NCI-H446 (cell line): ENCODE data around the gene CACNB4.
A peak's percentile ranks its signal among the peaks of the same experiment; 100 is the strongest.

Source experiments
- DNase-seq, 2 experiments: peaks; one replicate each; lab custom pipeline; 2025; lab: John Stamatoyannopoulos, UW

The CACNB4 gene

GRCh38 chr2:151852260-151853069, 246.4 kb downstream of the CACNB4 start:
- no peak for DNase-seq

GRCh38 chr2:151851761-151852160, 247.1 kb downstream of the CACNB4 start:
- DNase-seq: no peak

- no peak for DNase-seq
These were observed 249.3 kb downstream of the CACNB4 start for GRCh38 chr2:151849413-151850010.

- no peak for DNase-seq
These were observed 253.0 kb downstream of the CACNB4 start for GRCh38 chr2:151845884-151846283.

- DNase-seq: no peak
These were observed 253.4 kb downstream of the CACNB4 start for GRCh38 chr2:151845481-151845880.

- DNase-seq: no peak
These were observed 254.5 kb downstream of the CACNB4 start for GRCh38 chr2:151844211-151844896.

GRCh38 chr2:151843691-151844061, 255.2 kb downstream of the CACNB4 start:
- no peak for DNase-seq

GRCh38 chr2:151842830-151843690, 255.8 kb downstream of the CACNB4 start:
- DNase-seq: no peak

- no peak for DNase-seq
These were observed 257.8 kb downstream of the CACNB4 start for GRCh38 chr2:151841047-151841424.

- DNase-seq: no peak
These were observed 258.4 kb downstream of the CACNB4 start for GRCh38 chr2:151840216-151841046.

- no peak for DNase-seq
These were observed 260.9 kb downstream of the CACNB4 start for GRCh38 chr2:151837926-151838325.

- DNase-seq: no peak
These were observed 264.9 kb downstream of the CACNB4 start for GRCh38 chr2:151833984-151834383.

- no peak for DNase-seq
These were observed 267.9 kb downstream of the CACNB4 start for GRCh38 chr2:151830961-151831360.

GRCh38 chr2:151828890-151829324, 269.9 kb downstream of the CACNB4 start:
- no peak for DNase-seq

GRCh38 chr2:151828143-151828889, 270.5 kb downstream of the CACNB4 start, which contains the start of gene ARL5A:
TSS of gene ARL5A (minus strand) at chr2:151828421. CDS start at chr2:151828176, 245 bp downstream.
- DNase-seq: peak; percentile 80 to 95

- DNase-seq: no peak
These were observed 271.2 kb downstream of the CACNB4 start for GRCh38 chr2:151827564-151828142.

GRCh38 chr2:151826737-151827157, 272.1 kb downstream of the CACNB4 start:
- no peak for DNase-seq

GRCh38 chr2:151824886-151825285, 274.0 kb downstream of the CACNB4 start:
- no peak for DNase-seq

GRCh38 chr2:151823651-151824050, 275.2 kb downstream of the CACNB4 start:
- no peak for DNase-seq

GRCh38 chr2:151819920-151820319, 278.9 kb downstream of the CACNB4 start:
- DNase-seq: no peak
